ENCODE data around the gene FECH.

DNA sequence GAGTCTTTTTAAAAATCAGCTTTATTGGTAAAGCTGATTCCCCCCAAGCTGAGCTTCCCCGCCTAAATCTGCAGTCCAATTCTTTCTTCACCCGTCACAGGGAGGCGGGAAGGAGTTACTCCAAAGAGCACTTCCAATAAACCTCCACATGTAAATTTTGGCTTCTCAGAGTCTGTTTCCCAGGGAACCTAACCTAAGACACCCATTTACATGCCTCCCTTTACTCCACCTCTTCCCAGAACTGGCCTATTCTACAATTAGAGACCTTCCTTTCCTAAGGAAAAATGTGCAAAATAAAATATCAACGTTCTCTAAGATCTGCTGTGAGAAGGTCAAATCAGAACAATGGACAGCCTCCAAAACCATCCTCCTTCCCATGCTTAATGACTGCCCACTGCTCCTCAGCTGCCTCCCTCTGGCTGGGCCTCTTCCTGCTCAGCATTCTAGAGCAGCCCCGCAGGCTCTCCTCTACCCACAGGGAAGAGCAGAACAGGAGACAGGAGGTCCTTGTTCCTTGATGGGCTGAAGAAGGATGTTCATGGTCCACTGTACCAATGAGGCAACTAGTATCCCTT is 87.7 kb downstream of the FECH start:
- no peak for TF ChIP-seq ZNF629 (tag by site-specific recombination; IDR thresholded peaks at IDR 0.05)
- TF ChIP-seq, protein P1, sequence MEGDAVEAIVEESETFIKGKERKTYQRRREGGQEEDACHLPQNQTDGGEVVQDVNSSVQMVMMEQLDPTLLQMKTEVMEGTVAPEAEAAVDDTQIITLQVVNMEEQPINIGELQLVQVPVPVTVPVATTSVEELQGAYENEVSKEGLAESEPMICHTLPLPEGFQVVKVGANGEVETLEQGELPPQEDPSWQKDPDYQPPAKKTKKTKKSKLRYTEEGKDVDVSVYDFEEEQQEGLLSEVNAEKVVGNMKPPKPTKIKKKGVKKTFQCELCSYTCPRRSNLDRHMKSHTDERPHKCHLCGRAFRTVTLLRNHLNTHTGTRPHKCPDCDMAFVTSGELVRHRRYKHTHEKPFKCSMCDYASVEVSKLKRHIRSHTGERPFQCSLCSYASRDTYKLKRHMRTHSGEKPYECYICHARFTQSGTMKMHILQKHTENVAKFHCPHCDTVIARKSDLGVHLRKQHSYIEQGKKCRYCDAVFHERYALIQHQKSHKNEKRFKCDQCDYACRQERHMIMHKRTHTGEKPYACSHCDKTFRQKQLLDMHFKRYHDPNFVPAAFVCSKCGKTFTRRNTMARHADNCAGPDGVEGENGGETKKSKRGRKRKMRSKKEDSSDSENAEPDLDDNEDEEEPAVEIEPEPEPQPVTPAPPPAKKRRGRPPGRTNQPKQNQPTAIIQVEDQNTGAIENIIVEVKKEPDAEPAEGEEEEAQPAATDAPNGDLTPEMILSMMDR (tag by site-specific recombination; IDR thresholded peaks at IDR 0.05), result no peak
- TF ChIP-seq ZNF292 (tag by site-specific recombination; IDR thresholded peaks at IDR 0.05; ENCODE audit: borderline replicate concordance, low read depth), result no peak
- TF ChIP-seq RBAK (tag by site-specific recombination; IDR thresholded peaks at IDR 0.05), result no peak
- TF ChIP-seq, protein P2, sequence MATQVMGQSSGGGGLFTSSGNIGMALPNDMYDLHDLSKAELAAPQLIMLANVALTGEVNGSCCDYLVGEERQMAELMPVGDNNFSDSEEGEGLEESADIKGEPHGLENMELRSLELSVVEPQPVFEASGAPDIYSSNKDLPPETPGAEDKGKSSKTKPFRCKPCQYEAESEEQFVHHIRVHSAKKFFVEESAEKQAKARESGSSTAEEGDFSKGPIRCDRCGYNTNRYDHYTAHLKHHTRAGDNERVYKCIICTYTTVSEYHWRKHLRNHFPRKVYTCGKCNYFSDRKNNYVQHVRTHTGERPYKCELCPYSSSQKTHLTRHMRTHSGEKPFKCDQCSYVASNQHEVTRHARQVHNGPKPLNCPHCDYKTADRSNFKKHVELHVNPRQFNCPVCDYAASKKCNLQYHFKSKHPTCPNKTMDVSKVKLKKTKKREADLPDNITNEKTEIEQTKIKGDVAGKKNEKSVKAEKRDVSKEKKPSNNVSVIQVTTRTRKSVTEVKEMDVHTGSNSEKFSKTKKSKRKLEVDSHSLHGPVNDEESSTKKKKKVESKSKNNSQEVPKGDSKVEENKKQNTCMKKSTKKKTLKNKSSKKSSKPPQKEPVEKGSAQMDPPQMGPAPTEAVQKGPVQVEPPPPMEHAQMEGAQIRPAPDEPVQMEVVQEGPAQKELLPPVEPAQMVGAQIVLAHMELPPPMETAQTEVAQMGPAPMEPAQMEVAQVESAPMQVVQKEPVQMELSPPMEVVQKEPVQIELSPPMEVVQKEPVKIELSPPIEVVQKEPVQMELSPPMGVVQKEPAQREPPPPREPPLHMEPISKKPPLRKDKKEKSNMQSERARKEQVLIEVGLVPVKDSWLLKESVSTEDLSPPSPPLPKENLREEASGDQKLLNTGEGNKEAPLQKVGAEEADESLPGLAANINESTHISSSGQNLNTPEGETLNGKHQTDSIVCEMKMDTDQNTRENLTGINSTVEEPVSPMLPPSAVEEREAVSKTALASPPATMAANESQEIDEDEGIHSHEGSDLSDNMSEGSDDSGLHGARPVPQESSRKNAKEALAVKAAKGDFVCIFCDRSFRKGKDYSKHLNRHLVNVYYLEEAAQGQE (tag by site-specific recombination; IDR thresholded peaks at IDR 0.05), result 0 out of 2 replicates have a peak, but pooled peaks have one; percentile 42
